IPS-18c (cell line): ENCODE measurements around the gene SPARCL1.
"Not testable (repeated sequence)": the region's sequence is repeated elsewhere in the genome, so short reads cannot be mapped to it uniquely, and the experiment has no call there.

Experiments
- H3K4me3 ChIP-seq: 2 replicates; pipeline ENCODE4 v1.7.0; 2013; ENCODE audit warnings: low read depth, mild to moderate bottlenecking, low read length, moderate library complexity; ENCODE audit not compliant: insufficient read depth
- H3K9me3 ChIP-seq: one replicate; pipeline ENCODE4 v1.6.1; 2013; ENCODE audit warnings: mild to moderate bottlenecking, low read length, moderate library complexity; ENCODE audit not compliant: control insufficient read depth, insufficient read depth

The SPARCL1 gene

GRCh38 chr4:87521319-87521718 lies 7.9 kb downstream of the SPARCL1 start:
- no peak overlapping the region for H3K4me3 ChIP-seq
- H3K9me3 ChIP-seq: no peaks in the 10 kb centered on the region

DNA sequence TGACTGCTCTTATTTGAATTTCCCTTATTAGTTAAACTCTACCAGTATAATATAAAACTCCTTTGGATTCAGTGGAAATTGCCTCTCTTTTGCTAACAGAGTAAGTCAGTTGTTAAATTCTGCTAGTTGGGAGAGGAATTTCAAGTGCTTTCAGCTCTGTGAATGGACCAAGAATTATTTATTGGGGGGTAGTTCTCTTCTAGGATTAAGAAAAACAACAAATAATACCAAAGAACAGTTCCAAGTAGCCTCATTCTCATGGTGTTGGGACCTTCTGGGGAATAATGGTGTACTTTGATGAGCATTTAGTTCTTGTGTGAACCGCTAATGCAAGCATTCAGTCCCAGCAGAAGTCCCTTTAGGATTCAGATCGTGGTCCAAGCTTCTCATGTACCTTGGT lies 11.6 kb downstream of the SPARCL1 start:
- Histone ChIP-seq H3K9me3 (no peaks in the 10 kb centered on the region), H3K4me3 (no peak overlapping the region)

DNA sequence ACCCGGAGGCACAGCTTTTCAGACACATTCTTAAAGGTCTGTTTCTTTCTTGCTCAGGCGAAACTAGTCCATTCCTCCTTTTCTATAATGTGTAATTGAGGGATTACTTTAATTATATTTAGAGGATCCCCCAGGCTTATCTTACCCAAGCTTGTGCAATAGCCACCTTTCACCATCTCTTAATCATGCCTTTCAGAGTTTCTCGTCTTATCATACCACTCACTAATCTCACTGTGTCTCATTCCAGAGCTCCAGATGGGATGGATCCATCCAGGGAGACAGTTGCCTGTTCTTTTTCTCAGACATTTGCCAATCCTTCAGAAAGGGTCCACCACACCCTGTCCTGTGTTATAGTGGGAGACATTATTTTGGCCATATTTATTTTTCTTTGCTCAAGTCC lies 12.5 kb downstream of the SPARCL1 start:
- H3K4me3 ChIP-seq: no peak overlapping the region
- no peaks in the 10 kb centered on the region for H3K9me3 ChIP-seq

DNA sequence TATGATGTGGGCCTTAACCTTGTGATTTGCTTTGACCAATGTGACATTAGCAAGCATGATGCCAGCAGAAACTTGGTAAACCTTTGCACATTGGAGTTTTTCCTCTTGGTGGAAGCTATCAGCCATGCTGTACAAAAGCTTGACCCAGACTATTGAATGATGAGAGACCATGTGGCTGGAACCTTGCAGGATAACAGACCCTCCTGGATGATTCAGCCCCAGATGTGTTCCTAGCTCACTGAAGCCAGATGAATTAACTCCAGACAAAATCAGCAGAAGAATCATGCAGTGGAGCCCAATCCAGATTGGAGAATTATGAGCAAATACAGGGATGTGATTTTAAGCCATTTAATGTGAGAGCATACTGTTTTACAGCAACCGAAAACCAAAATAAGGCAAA lies 16.8 kb downstream of the SPARCL1 start:
- Histone ChIP-seq H3K4me3 (no peak overlapping the region), H3K9me3 (no peaks in the 10 kb centered on the region)

DNA sequence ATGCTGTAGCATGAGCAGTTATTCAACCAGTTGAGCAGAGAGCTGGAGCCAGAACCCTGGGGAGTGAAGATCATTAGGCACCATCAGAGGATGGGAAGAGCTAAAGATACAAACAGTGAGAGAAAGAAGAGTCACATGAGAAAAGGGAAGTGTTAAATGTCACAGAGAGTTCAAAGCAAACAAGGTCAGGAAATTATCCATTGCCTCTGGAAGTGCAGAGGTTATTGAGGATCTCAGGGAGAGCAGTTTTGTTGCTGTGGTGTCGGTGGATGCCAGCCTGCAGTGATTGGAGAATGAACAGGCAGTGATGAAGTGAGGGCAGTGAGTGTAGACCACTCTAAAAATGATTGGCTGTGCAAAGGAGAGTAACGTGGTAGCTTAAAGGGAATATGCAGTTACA lies 17.7 kb downstream of the SPARCL1 start:
- no peak overlapping the region for H3K4me3 ChIP-seq
- H3K9me3 ChIP-seq: no peaks in the 10 kb centered on the region

DNA sequence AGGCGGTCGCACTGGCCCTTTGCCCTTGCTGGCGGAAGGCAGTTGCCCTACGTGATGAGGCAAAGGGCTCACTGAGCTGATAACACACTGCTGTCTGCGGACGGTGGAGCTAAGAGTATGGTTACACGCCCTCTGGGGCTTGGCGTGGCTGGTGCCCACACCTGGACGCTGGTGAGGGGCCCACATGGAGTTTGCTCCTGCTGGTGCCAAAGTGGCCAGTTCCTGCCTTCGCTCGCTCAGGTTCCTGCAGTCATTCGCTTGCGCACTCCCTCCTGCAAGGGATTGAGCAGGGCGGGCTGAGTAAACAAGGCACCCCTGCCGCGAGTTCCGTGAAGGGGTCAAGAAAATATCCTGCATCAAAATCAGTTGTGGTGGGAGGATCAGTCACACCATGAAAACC lies 18.4 kb downstream of the SPARCL1 start:
- H3K4me3 ChIP-seq: no peak overlapping the region

GRCh38 chr4:87506974-87507701 lies 22.0 kb downstream of the SPARCL1 start:
- no peaks in the 10 kb centered on the region for H3K9me3 ChIP-seq

More for the DNA sequence above, 18.4 kb downstream of the SPARCL1 start:
- H3K9me3 ChIP-seq: no peaks in the 10 kb centered on the region

DNA sequence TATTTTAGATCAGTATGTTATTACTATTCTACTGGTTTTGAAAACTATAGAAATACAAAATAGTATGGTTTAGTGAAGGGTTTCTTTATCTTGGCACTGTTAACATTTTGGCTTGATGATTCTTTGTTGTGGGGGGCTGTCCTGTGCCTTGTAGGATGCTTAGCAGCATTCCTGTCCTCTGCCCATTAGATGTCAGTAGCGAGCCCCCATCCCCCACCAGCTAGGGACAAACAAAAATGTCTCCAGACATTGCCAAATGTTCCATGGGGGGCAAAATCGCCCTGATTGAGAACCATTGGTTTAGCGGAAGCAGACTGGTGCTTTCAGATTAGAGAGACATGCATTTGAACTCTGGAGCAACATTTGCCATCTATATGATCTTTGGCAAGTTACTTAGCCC lies 23.3 kb downstream of the SPARCL1 start:
- no peaks in the 10 kb centered on the region for H3K9me3 ChIP-seq
- H3K4me3 ChIP-seq: no peak overlapping the region

More at GRCh38 chr4:87506974-87507701, 22.0 kb downstream of the SPARCL1 start:
- no peak overlapping the region for H3K4me3 ChIP-seq

DNA sequence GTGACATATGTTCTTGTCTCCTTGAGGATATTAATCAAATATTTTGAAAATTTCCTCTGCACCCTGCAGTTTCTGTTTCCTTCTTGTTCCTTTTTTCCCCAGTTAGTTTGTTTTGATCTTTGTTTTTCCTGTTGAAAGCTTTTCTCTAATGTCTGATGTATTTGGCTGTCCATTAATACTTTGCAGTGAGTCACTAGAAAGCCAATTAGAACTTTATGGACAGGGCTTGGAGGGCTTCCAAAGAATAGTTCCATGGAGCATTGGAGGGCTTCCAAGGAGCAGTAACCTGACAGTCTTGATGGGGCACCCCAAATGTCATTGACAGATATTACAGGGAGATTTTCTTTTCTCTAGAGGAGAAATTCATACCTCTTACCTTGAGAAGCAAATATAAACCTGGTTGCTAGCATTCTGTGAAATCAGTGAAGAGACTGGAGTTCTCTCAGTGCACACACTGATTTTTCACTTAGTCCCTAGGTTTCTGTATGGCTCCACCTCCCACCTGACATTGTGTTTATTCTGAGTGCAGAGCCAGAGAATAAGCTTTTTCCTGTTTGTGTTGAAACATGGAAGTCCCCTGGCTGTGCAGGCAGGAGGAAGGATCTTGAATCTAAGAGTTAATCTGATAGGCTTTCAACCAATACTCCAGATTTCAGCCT lies 26.5 kb downstream of the SPARCL1 start:
- H3K9me3 ChIP-seq: no peaks in the 10 kb centered on the region
- H3K4me3 ChIP-seq: no peak overlapping the region

DNA sequence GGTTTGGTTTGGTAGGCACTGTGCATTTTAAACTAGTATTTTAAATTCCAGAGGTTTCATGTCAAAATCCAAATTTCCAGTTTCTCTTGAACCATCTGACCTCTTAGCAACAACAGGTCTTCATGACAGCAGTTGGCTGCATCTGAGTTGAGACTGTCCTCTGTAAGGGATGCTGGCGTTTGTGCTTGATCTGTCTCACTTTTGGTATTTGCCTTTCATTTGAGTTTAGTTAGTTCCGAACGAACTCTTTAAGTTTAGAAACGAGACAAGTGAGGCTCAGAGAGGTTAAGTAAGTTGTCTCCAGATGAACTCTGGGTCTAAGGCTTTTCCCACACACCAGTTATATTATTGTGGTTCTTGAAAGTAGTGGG lies 29.1 kb downstream of the SPARCL1 start:
- Histone ChIP-seq H3K4me3 (no peak overlapping the region), H3K9me3 (no peaks in the 10 kb centered on the region)

DNA sequence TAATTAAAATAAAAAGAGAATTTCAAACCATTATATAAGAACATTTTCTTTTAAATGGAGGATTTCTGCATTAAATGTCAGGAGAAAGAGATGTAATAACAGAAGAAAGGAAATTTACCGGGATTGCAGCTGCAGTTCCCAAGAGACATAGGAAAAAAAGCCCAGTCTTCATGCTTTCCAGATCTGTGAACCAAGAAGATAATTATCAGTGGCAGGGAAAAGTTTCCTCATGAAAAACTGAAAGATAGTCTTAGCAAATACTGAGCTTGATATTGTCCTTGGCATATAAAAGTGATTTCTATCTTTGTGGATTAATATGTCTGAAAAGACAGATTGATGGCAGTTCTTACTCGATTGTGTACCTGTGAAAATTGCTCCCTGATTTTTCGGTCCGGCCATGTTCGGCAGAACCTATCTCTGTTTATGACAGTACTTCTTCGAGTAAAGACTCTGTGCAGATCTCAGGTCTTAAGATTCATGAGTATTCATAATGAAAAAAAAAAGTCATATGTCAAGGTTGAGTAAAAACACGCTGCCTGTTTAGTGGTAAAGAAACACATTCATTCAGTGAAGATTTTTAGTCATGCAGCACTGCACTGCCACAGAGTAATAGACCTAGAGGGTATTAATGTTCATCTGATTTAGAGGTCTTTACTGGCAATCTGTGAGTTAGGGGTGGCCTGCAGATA lies 29.6 kb downstream of the SPARCL1 start:
- Histone ChIP-seq H3K4me3 (no peak overlapping the region), H3K9me3 (no peaks in the 10 kb centered on the region)

DNA sequence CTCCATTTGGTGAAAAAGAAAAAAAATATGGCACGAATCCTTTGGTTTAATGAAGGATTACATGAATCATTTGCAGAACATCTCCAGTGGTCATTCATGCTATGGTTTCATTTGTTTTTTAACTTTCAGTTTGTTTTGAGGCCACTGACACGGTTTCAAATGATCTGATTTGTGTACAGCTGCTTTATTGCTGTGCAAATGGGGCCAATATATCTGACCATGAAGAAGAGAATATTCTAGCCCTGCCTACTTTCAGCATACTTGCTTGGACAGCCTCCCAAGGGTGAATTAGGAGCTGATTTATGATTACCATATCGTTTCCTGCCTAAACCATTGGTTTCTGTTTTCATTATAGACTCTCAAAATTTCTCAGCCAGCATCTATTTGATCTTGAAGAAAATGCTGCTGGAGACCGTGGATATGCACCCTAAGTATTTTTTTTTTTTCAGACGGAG lies 30.7 kb downstream of the SPARCL1 start:
- H3K4me3 ChIP-seq: no peak overlapping the region
- H3K9me3 ChIP-seq: no peaks in the 10 kb centered on the region

GRCh38 chr4:87497578-87497977 lies 31.6 kb downstream of the SPARCL1 start:
- Histone ChIP-seq H3K9me3 (no peaks in the 10 kb centered on the region), H3K4me3 (no peak overlapping the region)

DNA sequence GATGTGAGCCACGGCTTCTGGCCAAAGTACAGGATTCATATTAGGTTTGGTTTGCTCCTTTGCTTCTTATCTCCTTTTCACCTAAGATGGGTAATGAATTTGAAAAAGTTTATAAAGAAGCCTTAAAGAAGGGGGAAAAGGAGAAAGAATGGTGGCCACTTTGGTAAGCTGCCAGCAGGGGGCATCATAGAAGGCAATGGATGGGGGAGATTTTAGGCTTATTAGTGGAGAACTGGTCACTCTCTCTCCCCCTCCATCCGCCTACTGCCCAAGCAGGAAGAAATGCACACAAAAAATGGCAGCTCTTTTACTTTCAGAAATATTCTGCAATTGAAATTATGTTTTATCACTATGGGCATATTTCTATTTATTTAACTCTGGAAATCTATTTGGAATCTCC lies 32.0 kb downstream of the SPARCL1 start:
- H3K9me3 ChIP-seq: no peaks in the 10 kb centered on the region
- no peak overlapping the region for H3K4me3 ChIP-seq

GRCh38 chr4:87493115-87493514 lies 36.1 kb downstream of the SPARCL1 start:
- Histone ChIP-seq H3K4me3 (no peak overlapping the region), H3K9me3 (peaks cover 5% of the 10 kb centered on the region)

GRCh38 chr4:87491851-87492250 lies 37.3 kb downstream of the SPARCL1 start:
- H3K9me3 ChIP-seq, H3K4me3 ChIP-seq: not testable (repeated sequence)

DNA sequence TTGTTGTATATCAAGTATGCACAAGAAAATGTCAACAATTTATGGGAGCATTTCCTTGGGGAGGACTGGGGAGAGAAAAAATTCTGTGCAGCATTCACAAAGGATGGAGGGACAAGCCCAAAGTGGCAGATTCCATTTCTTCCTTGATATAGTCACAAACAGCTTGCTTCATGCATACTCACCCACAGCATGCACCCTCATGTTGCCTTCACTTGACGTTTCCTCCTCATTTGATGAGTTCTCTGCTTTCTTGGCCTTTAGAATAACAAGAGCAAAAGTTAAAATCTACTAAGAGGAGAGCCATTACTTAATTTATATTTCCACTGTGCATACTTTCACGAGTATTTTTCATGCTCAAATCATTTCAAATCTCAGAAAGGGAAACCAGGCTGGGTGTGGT lies 37.7 kb downstream of the SPARCL1 start:
- H3K4me3 ChIP-seq: no peak overlapping the region
- H3K9me3 ChIP-seq: peaks cover 7% of the 10 kb centered on the region

DNA sequence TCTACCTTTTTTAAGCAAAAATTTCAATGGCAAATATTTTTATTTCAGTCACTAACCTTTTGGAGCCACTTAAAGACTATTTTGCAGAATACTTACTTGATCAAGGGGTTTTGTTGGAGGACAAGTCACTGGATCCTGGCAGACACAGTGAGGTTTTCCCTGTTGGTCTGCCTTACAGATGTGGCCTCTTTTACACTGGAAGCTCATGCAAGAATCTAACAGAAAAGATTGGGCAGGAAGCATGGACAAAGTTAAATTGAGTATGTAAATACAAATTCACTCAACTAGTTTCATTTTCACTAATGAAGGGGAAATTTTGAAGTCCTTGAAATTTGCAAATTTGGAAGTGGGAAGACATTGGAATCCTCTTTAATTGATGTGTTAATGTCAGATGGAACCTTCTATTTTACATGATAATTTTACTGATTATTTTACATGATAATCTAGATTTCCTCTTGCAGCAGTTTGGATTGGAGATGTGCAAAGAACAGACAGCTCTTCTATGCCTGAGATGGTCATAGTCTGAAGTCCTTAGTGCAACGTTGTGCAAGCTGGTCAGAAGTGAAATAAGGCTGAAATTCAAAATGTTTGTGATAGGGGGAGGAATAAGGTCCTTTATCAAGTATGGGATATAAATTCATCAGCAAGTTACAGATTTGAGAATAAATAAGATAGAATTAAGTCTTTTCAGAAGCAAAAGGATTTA lies 38.4 kb downstream of the SPARCL1 start:
- H3K4me3 ChIP-seq: no peak overlapping the region
- peaks cover 7% of the 10 kb centered on the region for H3K9me3 ChIP-seq
